Activated T-helper 2 cell treated with anti-CD3 and anti-CD28 coated beads, Interferon-gamma antibody, Interleukin-2, Interleukin-4, amounts not matched to agents 10 μg/mL and 5 μg/mL and 100 μg/mL, durations not matched to agents 14 hours and 24 hours and 36 hours (primary cell): ENCODE measurements around the gene EMP3. TPM values are rescaled to one million over a fixed set of nuclear protein-coding genes. Genes with fewer than 3 reads are reported as not detected.
"Not testable (repeated sequence)": the region's sequence is repeated elsewhere in the genome, so short reads cannot be mapped to it uniquely, and the experiment has no call there.

Experiments used
- DNase-seq: peaks from one replicate; pipeline ENCODE4 v3.0.0; 2021; ENCODE audit warnings: low spot score
- H3K27ac Mint-ChIP-seq: one replicate; pipeline ENCODE4 v1.8.0; 2021; ENCODE audit warnings: mixed read lengths
- H3K27me3 Mint-ChIP-seq: one replicate; pipeline ENCODE4 v1.8.0; 2021; ENCODE audit warnings: low read depth, mixed read lengths
- H3K36me3 Mint-ChIP-seq: one replicate; pipeline ENCODE4 v1.8.0; 2021; ENCODE audit warnings: low read depth, mixed read lengths
- H3K4me1 Mint-ChIP-seq: one replicate; pipeline ENCODE4 v1.8.0; 2021; ENCODE audit warnings: low read depth, mixed read lengths
- H3K4me3 Mint-ChIP-seq: one replicate; pipeline ENCODE4 v1.8.0; 2021; ENCODE audit warnings: low read depth, mild to moderate bottlenecking, moderate library complexity, mixed read lengths
- H3K9me3 Mint-ChIP-seq: one replicate; pipeline ENCODE4 v1.8.0; 2021; ENCODE audit warnings: mixed read lengths
- intact Hi-C: fragments of 100-400 bp; cut with micrococcal nuclease; formaldehyde crosslinking; loops from one replicate; pipeline ENCODE4 v1.15.1; 2023
- total RNA-seq: library from RNA; stranded (reverse); gene quantifications from 2 replicates; pipeline ENCODE4 v1.2.3, GENCODE V29; 2022

EMP3 gene, protein sequence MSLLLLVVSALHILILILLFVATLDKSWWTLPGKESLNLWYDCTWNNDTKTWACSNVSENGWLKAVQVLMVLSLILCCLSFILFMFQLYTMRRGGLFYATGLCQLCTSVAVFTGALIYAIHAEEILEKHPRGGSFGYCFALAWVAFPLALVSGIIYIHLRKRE
- 318 and 329 TPM in 2 replicates for total RNA-seq

DNA sequence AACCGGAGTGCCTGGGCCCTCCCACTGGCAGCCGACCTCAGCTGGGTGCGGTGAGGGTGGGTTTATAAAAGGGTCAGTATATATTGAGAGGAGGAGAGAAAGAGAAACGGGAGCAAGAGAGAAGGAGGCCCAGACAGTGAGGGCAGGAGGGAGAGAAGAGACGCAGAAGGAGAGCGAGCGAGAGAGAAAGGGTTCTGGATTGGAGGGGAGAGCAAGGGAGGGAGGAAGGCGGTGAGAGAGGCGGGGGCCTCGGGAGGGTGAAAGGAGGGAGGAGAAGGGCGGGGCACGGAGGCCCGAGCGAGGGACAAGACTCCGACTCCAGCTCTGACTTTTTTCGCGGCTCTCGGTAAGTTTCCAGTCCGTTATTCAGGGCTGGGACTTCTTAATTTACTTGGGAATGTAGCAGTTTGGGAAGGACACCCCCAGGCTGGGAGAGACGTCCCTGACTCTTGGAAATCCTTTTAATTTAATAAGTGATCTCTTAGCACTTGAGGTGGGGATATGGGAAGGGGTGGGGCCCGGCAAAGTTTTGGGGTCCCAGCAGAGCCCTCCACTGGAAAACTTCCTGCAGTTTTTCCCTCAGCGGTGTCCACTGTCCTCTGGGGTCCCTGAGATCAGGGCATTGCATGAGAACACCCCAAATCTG is at the start of gene EMP3:
TSS of gene EMP3 (plus strand) at position 288 of the 646 bp plus-strand sequence. CDS start 1,293 bp downstream, outside the sequence.
- Mint-ChIP-seq H3K4me3 (peak within 1 kb of the TSS; percentile 93), H3K9me3 (peaks cover 3% of the 10 kb centered on the region), H3K27me3 (no peaks in the 10 kb centered on the region), H3K36me3 (peaks cover 49% of the 10 kb centered on the region), H3K27ac (peak within 1 kb of the TSS; percentile 94), H3K4me1 (peaks cover 56% of the 10 kb centered on the region)
- intact Hi-C loops, result loop anchor here (10.0 kb wide), 1 partner anchor 309 kb away; the partner anchor contains the start of gene DBP
- DNase-seq, result peak; percentile 85

DNA sequence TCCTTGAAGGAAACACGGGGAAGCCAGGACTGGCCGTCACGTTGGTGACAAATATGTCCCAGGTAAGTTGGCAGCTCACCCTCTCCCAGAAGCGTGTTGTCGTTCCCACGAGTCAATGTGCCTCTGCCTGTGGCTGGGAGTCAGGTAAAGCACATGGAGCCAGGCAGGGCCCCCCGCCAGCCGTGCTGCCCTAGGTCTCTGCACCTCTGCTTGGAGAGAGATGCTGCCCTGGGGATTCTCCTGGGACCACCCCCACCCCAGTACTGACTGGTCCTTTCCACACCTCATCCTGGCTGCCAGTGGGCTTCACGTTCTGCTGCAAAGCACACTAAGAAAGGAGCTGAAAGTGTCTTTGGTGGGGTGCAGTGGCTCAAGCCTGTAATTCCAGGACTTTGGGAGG is 45.6 kb upstream of the EMP3 start:
- intact Hi-C loops, result no loop called here
- H3K36me3 Mint-ChIP-seq, result peaks cover 2% of the 10 kb centered on the region

GRCh38 chr19:48283908-48284307 is 41.4 kb upstream of the EMP3 start:
- no peak overlapping the region for H3K4me3 Mint-ChIP-seq
- DNase-seq, result no peak
- H3K27me3 Mint-ChIP-seq, result no peaks in the 10 kb centered on the region
- H3K36me3 Mint-ChIP-seq, result peaks cover 2% of the 10 kb centered on the region
- peaks cover 9% of the 10 kb centered on the region for H3K9me3 Mint-ChIP-seq
- peaks cover 3% of the 10 kb centered on the region for H3K4me1 Mint-ChIP-seq
- no peak overlapping the region for H3K27ac Mint-ChIP-seq
- intact Hi-C loops, result no loop called here

More for the DNA sequence above, 45.6 kb upstream of the EMP3 start:
- DNase-seq, result no peak
- no peak overlapping the region for H3K27ac Mint-ChIP-seq
- peaks cover 9% of the 10 kb centered on the region for H3K9me3 Mint-ChIP-seq
- H3K4me3 Mint-ChIP-seq, result no peak overlapping the region
- no peaks in the 10 kb centered on the region for H3K27me3 Mint-ChIP-seq
- peaks cover 3% of the 10 kb centered on the region for H3K4me1 Mint-ChIP-seq

- no peak overlapping the region for H3K27ac Mint-ChIP-seq
- H3K36me3 Mint-ChIP-seq, result peaks cover 2% of the 10 kb centered on the region
- peaks cover 9% of the 10 kb centered on the region for H3K9me3 Mint-ChIP-seq
- no peak overlapping the region for H3K4me3 Mint-ChIP-seq
- intact Hi-C loops, result no loop called here
- no peaks in the 10 kb centered on the region for H3K27me3 Mint-ChIP-seq
- no peaks in the 10 kb centered on the region for H3K4me1 Mint-ChIP-seq
- no peak for DNase-seq
These were observed 40.5 kb upstream of the EMP3 start for GRCh38 chr19:48284896-48285295.

- Mint-ChIP-seq H3K36me3 (peaks cover 2% of the 10 kb centered on the region), H3K9me3 (peaks cover 9% of the 10 kb centered on the region), H3K27me3 (no peaks in the 10 kb centered on the region), H3K4me3 (no peak overlapping the region), H3K27ac (no peak overlapping the region), H3K4me1 (peaks cover 3% of the 10 kb centered on the region)
- intact Hi-C loops, result no loop called here
- DNase-seq, result no peak
These were observed 37.6 kb upstream of the EMP3 start for GRCh38 chr19:48287748-48288147.

DNA sequence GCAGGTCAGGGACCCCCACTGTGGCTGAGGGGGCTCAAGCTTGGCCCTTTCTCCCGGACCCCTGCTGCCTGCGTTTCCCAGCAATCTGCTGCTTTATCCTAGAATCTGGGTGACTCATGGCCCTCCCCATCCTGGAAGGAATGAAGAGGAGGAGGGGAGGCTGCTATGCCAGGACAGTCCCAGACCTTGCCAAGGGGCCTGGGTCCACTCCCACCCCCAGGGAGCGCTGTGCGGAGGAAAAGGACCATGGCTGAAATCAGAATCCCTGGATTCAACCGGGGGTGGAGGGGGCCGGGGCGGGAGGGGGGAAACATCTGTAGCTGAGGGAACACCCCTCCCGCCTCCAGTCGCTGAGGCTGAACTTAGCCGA is 35.0 kb upstream of the EMP3 start:
- Mint-ChIP-seq H3K4me3 (peak overlapping the region; percentile 76), H3K9me3 (no peaks in the 10 kb centered on the region), H3K27me3 (no peaks in the 10 kb centered on the region), H3K27ac (no peak overlapping the region), H3K4me1 (peaks cover 3% of the 10 kb centered on the region), H3K36me3 (no peaks in the 10 kb centered on the region)
- intact Hi-C loops, result no loop called here
- DNase-seq, result no peak

DNA sequence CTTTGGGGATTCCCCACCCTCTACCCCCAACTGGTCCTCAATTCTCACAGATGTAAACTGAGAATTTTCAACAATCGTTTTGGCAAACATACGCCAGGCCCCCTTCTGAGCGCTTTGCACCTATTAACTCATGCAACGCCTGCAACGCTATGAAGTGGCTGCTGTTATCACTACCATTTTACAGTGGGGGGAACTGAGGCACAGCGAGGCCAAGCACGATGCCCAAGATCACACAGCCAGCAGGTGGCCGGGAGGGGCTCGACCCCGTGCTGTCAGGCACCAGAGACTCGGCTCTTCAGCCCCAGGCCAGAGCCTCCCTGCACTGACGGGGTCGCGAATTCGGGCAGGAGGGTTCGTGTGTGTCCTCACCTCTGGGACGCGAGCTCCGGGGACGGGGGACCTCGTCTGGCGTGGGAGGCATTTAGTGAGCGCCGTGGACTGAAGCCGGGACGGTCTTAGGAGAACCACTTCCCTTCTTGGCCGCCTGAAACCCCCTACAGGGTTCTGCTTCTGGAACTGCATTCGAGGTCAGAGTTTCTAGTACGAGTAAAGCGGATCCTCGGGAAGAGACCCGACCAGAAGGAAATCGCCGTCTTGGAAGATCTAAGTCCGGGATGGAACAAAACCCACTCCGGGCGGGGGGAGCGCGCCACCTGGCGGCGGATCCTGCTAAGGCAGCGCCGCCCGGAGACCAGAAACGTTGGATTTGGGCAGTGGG is 34.4 kb upstream of the EMP3 start:
- peaks cover 3% of the 10 kb centered on the region for H3K4me1 Mint-ChIP-seq

GRCh38 chr19:48291489-48291815 is 33.9 kb upstream of the EMP3 start:
- H3K4me1 Mint-ChIP-seq, H3K27ac Mint-ChIP-seq, H3K27me3 Mint-ChIP-seq, H3K36me3 Mint-ChIP-seq, H3K9me3 Mint-ChIP-seq, DNase-seq: not testable (repeated sequence)
- peak overlapping the region; percentile 76 for H3K4me3 Mint-ChIP-seq
- intact Hi-C loops, result loop anchor here (1.0 kb wide), 1 partner anchor 24 kb away; no protein-coding TSS in a partner anchor

More for the DNA sequence above, 34.4 kb upstream of the EMP3 start:
- no peaks in the 10 kb centered on the region for H3K9me3 Mint-ChIP-seq
- no peaks in the 10 kb centered on the region for H3K27me3 Mint-ChIP-seq
- H3K4me3 Mint-ChIP-seq, result peak overlapping the region; percentile 76
- H3K27ac Mint-ChIP-seq, result no peak overlapping the region
- H3K36me3 Mint-ChIP-seq, result no peaks in the 10 kb centered on the region
- peak; percentile 42 for DNase-seq
- intact Hi-C loops, result loop anchor here (1.0 kb wide), 1 partner anchor 24 kb away; no protein-coding TSS in a partner anchor

- H3K27me3 Mint-ChIP-seq, result no peaks in the 10 kb centered on the region
- H3K9me3 Mint-ChIP-seq, result no peaks in the 10 kb centered on the region
- H3K27ac Mint-ChIP-seq, result no peak overlapping the region
- peaks cover 3% of the 10 kb centered on the region for H3K4me1 Mint-ChIP-seq
- no peak for DNase-seq
- intact Hi-C loops, result no loop called here
- no peaks in the 10 kb centered on the region for H3K36me3 Mint-ChIP-seq
- H3K4me3 Mint-ChIP-seq, result no peak overlapping the region
These were observed 32.6 kb upstream of the EMP3 start for GRCh38 chr19:48292798-48293197.

DNA sequence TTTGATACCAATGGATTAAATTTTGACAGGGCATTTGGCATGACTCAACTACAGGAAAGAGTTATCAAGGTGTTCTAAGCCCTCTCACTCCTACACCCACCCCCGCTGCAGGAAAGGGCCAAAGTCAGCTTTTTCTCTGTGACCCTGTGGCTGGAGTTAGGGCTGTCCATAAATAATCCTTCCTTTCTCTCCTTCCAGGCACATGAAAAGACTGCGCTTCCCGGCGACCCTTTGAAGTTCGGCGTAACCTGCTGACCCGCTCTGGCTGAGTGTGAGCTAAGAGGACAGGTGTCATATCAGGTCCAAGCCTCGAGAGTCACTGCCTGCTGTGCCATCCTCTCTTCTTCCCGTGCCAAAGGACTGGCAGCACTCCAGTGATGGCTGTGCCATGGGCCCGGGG is 29.9 kb upstream of the EMP3 start:
- Mint-ChIP-seq H3K9me3 (no peaks in the 10 kb centered on the region), H3K36me3 (no peaks in the 10 kb centered on the region), H3K4me1 (peaks cover 3% of the 10 kb centered on the region), H3K27me3 (no peaks in the 10 kb centered on the region), H3K4me3 (no peak overlapping the region), H3K27ac (no peak overlapping the region)
- DNase-seq, result no peak
- intact Hi-C loops, result no loop called here

DNA sequence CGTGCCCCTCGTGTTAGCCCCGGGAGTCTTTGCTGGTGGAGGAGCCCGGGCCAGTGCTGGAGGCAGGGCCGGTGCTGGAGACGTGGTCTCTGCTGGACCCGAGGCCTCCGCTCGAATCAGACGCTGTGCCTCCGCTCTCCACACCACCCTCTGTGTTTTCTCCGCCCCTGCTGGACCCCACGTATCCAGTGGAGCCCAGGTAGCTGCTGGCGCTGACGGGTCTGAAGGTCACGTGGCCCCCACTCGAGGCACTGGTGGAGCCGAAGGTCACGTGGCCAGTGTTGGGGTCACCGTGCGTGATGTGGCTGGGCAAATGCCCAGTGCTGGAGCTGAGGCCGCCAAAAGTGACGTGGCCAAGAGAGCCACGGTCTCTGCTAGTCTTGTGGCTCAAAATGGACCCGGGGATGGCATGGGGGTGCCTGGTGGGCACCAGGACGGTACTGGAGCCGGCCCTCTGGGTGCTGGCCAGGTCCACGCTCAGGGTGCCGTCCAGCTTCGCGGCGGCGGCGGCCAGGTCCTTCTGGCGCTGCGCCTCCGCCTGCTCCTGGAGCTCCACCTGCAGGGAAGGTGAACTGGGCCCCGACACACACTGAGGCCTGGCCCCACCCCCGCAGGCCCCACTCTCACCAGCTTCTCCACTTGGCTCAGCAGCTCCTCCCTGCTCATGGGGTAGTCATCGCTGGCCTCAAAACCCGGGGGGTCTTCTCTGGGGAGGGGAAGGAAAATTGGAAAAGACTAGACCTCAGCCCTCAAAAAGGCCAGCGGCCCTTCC is 28.2 kb upstream of the EMP3 start:
- DNase-seq, result no peak
- no peaks in the 10 kb centered on the region for H3K4me1 Mint-ChIP-seq
- H3K9me3 Mint-ChIP-seq, result no peaks in the 10 kb centered on the region
- H3K36me3 Mint-ChIP-seq, result no peaks in the 10 kb centered on the region
- intact Hi-C loops, result no loop called here
- no peak overlapping the region for H3K4me3 Mint-ChIP-seq
- H3K27me3 Mint-ChIP-seq, result no peaks in the 10 kb centered on the region
- no peak overlapping the region for H3K27ac Mint-ChIP-seq

DNA sequence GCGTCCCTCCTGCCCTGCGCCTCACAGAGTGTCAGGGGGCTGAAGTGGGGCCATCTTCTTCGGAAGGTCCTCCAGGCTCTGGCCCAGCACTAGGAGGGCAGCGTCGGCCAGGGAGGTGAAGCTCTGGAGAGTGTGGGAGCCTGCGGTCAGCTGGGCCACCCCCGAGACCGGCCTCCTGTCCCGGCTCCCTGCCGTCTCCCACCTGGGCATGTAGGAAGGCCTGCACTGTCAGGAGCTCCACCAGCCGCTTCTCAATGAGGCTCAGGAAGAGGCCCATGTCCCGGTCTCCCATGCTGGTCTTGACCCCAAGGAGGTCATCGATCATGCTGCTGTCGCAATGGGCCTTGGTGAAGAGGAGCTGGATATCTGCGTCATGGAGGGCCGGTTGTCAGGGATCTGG is 27.4 kb upstream of the EMP3 start:
- Mint-ChIP-seq H3K36me3 (no peaks in the 10 kb centered on the region), H3K27ac (no peak overlapping the region), H3K9me3 (no peaks in the 10 kb centered on the region), H3K4me1 (no peaks in the 10 kb centered on the region), H3K27me3 (no peaks in the 10 kb centered on the region), H3K4me3 (no peak overlapping the region)
- DNase-seq, result no peak
- intact Hi-C loops, result no loop called here
